ENCODE measurements around the gene FEZF1. TPM values are rescaled to one million over a fixed set of nuclear protein-coding genes. Genes with fewer than 3 reads are reported as not detected.

FEZF1 gene
- total RNA-seq, 1 donor from 2014 or later, result not detected

DNA sequence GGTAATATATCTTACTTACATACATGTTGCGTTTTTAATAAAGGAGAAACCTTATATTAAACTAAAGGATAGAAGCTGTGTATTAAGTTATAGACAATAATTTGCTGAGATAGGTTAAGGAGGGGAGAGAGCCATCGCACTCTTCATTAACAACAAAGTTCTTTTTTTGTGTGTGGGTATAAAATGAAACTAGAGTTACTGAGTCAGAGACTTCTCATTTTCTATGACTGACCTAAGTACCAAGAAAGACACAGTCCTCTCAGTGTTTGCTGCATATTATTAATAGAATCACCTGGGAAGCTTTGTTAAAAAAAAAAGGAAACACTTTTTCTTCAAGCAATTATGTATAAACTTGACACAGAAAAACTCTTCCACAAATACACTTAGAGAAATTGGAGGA is 31.4 kb downstream of the FEZF1 start:
- no peak for DNase-seq (ENCODE audit: low spot score)
- ATAC-seq, result no peak

DNA sequence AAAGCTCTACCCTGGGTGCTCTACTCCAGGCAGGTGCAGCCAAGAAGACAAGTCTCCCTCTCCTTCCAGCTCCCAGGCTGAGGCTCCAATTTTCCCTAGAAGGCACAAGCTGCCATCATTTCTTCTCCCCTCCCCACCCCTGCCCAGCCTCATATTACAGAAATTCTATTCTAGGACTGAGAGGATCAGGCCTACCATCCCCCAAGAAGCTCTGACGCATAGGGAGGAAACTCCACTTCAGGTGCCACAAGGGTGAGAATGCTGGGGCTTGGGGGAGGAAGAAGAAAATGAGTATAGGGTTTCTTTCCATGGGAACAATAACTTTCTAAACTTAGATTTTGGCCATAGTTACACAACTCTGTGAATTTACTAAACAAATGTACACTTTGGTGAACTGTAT is 35.3 kb downstream of the FEZF1 start:
- no peak for DNase-seq (ENCODE audit: low spot score)
- no peak for ATAC-seq

DNA sequence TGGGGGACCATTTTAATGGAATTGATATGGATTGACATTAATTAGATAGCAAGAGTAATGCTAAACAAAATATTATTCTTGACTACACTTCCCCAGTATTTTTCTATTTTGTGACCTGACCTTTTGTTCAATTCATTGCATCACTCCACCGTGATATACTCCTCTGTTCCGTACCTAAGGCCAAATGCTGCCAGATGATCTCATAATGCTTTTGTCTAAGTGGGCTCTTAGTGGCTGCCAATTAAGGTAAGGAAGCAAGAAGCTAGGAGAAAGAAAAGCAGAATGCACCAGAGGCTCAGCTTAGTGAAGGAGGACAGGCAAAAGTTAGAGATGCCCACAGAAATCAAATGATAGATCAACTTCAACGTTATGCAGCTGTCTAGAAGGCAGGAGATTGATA is 36.4 kb downstream of the FEZF1 start:
- ATAC-seq (no peak), DNase-seq (ENCODE audit: low spot score) (no peak)

DNA sequence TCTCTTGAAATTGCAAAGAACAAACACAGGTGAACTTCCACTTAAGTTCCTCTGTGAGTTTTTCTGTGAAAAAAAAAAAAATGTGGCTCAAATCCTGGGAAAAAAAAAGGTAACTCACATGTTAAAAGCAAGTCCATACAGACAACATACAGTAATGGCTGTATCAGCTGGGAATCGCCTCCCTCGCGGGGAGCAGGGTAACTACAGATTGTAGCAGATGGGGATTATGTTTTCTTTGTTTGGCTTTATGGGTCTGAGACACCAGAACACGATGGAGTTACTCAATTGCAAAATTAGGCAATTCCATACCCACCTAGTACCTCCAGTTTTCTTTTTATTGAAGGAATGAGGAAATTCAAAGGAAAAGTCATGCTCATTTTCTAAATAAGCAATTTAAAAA is 42.3 kb downstream of the FEZF1 start:
- ATAC-seq (no peak), DNase-seq (ENCODE audit: low spot score) (no peak)

DNA sequence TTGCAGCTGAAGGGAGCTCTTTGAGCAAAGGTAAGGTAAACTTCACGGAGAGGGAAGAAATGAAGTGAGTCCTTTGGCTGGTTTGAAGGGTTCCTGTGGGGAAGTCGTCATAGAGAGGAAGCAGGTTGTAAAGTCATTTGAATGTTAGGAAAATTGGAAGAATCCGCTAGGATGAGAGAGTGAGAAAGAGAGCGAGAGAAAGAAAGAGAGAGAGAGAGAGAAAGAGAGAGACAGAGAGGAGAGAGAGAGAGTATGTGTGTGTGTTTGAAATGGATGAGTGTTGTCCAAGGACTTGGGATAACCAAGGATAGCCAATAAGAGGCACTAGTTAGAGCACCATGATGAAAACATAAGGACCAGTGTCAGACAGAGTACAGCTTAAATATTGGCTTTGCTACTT is 43.1 kb downstream of the FEZF1 start:
- no peak for ATAC-seq

GRCh38 chr7:122261016-122261415 is 43.5 kb downstream of the FEZF1 start:
- no peak for DNase-seq (ENCODE audit: low spot score)
- ATAC-seq, result no peak

More for the DNA sequence above, 43.1 kb downstream of the FEZF1 start:
- no peak for DNase-seq (ENCODE audit: low spot score)

GRCh38 chr7:122260336-122260735 is 44.2 kb downstream of the FEZF1 start:
- no peak for ATAC-seq
- no peak for DNase-seq (ENCODE audit: low spot score)

DNA sequence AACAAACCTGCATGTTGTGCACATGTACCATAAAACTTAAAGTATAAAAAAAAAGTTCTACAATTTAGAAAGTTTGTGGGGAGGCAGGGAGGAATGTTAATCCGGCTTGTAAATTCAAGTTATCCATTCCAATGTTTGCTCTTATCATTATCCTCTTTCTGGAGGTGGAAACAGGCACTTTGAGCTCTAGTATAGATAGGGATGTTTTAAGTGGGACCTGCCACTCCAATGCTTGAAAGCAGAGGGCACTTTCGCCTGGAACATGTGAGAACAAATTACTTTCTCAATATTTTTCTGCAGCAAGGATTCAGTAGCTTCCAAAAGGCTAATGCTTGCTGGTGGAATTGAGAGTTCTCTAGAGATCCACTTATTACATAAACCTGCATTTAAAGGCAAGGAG is 45.6 kb downstream of the FEZF1 start:
- no peak for DNase-seq (ENCODE audit: low spot score)
- ATAC-seq, result no peak

DNA sequence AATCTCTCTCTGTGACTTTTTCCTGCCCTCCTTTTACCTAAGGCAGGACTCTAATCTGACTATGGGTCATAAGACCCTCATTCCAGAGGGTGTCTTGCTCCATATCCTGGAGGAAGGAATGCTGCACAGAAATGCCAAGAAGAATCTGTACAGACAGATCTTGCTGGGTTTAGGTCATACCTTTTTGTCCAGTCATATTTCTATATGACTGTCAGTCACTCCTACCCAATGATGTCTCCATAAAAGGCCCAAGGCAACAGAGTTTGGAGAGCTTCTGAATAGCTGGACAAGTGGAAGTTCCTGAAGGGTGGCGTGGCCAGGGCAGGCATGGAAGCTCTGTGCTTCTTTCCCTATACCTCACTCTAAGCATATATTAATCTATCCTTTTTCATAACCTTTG is 47.5 kb downstream of the FEZF1 start:
- no peak for DNase-seq (ENCODE audit: low spot score)
- ATAC-seq, result no peak

DNA sequence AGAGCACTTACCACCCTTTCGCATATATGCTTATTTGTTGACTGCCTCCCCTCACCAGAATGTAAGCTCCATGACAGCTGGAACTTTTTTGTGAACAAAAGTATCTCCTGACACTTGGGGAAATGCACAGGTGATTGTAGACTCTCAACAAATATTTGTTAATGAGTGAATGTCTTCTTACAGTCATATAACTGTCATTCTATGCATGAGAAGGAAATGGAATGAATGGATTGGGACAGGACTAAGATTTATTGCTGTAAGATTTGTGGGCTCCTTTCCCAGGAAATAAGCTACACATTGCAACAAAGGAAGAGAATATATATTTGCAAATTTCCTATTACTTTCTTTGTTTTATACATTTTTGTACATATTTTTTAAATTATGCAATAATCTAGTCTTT is 48.5 kb downstream of the FEZF1 start:
- no peak for ATAC-seq
- no peak for DNase-seq (ENCODE audit: low spot score)

GRCh38 chr7:122255454-122255853 is 49.1 kb downstream of the FEZF1 start:
- DNase-seq (ENCODE audit: low spot score), result no peak
- no peak for ATAC-seq

Other genes starting within 250 kb of the FEZF1 start
- 84.2 TPM for gene AASS, start 160.5 kb downstream of the FEZF1 start, total RNA-seq